ENCODE data around the gene PHLPP2.

- TF ChIP-seq CTCF (IDR thresholded peaks at IDR 0.05) (no peak), REST (IDR thresholded peaks at IDR 0.05; ENCODE audit: insufficient read depth in 1 of 2, low read depth in 2 of 2, low read length in 1 of 2) (no peak), POLR2AphosphoS5 (IDR thresholded peaks at IDR 0.05; ENCODE audit: low read depth, low read length) (no peak), TCF7L2 (IDR thresholded peaks at IDR 0.05; ENCODE audit: low read depth, low read length) (no peak)
These were observed 30.2 kb upstream of the PHLPP2 start for GRCh38 chr16:71754652-71755051.

Measured in Panc1 (cell line).